ENCODE measurements around the gene F11R. TPM values are rescaled to one million over a fixed set of nuclear protein-coding genes. Genes with fewer than 3 reads are reported as not detected.
"Not testable (repeated sequence)": the region's sequence is repeated elsewhere in the genome, so short reads cannot be mapped to it uniquely, and the experiment has no call there.

Gene F11R
- total RNA-seq, 1 donor from 2014 or later, result 246 TPM

DNA sequence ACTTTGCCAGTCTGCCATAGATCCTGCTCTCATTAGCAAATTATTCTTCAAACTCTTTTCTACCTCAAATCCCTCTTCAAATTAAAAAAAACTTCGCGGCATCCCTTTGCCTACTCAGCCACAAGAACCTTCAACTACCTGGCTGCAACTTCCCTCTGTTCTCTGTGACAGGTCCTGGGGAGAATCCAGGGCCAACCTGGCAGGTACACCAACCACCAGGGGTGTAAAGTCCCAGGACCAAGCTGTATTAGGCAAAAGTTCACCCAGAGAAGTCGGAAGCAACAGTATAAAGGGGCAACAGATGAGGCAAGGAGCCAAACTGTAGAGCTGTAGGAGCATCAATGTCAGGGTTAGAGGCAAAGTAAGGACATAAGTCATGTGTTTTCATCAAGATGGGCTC lies 48.0 kb downstream of the F11R start:
- no peak for DNase-seq (ENCODE audit: low read depth, low spot score)

DNA sequence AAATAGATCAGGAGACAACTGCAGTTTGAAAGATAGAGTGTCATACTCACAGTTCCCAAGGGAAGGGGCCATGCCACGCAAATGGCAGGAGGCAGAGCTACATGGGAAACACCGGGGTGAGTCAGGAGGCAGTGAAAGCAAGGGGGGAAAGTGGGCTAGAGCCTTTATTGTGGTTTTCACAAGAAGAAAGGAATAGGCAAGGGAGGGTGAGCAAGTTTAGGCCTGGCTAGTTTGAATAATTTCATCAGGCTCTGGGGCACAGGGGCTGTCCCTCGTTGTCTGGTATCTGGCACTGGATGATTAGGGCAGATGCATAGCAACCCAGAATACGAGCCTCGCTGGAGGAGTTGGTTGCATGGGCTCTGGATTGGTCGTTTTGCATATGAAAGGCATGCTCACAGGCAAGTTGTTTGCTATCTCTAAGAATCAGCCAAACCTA lies 49.3 kb downstream of the F11R start:
- no peak for DNase-seq (ENCODE audit: low read depth, low spot score)

DNA sequence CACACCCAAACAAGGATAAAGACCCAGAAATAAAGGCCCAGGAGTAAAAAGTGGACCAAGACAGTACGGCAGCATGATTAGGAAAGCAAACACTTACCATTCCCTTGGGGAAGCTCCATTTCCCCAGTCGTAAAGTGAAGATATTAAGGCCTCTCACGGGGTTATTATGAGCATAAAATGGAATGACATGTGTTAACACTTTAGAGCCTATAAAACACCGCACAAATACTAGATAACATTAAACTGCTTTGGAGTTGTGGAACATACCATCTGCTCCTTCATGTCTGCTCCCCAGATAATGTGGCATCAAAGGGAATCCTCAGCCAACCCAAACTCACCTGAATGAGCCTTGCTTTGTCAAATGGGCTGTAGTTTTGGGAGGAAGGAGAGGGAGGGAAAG lies 57.4 kb downstream of the F11R start:
- DNase-seq (ENCODE audit: low read depth, low spot score), result no peak

DNA sequence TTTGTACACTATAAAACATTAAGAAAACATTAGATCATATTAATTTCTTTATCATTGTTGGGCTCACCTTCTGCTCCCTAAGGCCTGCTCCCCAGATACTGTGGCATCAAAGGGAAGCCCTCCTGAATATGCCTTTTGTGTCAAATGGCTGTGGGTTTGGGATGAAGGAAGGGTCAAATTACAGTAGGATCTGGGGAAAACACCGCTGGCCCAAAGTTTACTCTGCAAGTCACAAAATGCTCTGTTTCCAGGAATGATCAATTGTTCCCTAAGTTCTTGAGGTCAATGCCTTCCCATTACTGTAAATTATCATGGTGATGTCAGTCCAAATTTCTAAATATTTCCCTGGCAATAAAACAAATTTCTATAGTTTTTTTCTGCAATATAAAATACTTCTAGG lies 59.5 kb downstream of the F11R start:
- no peak for DNase-seq (ENCODE audit: low read depth, low spot score)

DNA sequence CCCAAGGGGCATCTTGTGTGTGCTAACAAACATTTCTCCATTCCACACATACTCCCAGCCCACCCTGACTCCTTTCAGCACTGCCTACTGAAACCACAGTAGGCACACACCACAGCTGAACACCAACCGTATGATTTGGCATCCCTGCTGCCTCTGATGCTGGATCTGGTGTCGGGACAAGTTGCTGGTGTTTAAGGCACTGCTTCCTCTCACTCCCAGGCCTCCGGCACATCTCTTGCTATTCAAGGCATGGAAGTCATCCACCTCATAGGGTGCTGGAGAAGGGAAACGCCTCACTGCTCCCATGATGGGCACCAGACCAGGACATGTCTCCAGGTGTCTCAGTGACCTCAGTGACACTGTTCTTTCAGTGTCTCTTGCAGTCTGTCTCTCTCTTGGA lies 64.0 kb downstream of the F11R start:
- DNase-seq (ENCODE audit: low read depth, low spot score), result no peak

DNA sequence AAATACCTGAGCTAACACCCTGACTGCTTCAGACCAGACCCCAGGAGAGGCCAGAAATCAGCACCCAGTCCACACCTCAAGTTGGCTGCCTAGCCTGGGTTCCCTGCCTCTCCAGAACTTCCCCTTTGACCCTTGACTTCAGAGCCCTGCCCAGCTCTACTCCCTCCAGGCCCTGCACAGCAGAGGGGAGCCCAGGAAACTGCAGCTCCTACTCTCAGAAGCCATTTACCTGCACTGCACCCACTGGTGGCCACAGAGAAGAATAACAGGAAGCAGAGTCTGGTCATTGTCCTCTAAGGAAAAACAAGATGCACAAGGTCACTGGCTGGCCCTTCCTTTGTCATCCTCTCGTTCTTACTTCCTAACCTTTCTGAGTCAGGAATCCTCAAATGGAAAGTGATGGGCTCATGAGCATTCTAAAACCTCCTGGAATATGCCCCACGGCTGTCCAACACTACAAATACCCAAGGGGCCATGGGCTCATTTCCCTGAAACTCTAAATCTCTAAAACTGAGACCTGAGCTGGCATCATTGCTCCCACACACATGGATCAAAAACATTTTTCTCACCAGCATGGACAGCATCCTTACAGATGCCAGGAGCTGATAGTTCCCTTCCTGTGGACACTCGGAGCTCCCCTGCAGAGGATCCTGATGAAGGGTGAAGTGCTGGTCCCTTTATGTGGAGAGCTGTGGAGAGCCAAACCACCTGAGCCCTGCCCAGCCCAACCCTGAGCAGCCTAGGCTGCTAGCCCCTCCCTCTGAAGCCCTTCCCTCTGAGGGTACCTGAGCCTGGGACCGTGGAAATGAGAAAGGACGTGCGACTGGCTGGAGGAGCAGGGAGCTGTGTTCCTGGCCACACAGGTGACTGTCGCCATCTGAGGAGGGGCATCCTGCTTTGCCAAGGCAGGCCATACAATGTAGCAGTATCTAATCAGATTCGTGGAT lies 66.5 kb downstream of the F11R start, which contains the start of gene ITLN2:
Gene ITLN2, minus strand, starts transcription at position 652 of the 947 bp plus-strand sequence. Its CDS starts 68 bp downstream, at position 584.
- DNase-seq (ENCODE audit: low read depth, low spot score), result no peak

DNA sequence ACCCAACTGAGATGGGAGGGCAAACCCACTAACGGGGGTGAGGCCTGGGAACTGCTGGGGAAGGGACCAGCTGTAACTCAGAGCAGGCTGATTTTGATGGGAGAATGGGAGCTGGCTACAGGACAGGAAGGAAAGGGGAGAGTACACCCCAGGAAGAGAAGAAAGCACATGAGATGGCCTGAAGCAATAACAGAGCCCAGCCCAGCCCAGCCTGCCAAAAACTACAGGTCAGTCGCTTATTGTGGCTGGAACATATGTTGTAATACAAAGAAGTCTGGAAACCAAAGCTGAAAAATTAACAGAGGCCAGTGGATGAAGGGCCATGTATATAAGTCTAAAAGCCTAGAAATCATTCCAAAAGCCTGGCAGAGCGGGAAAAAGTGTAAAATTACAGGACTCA lies 67.9 kb downstream of the F11R start:
- DNase-seq (ENCODE audit: low read depth, low spot score), result no peak

DNA sequence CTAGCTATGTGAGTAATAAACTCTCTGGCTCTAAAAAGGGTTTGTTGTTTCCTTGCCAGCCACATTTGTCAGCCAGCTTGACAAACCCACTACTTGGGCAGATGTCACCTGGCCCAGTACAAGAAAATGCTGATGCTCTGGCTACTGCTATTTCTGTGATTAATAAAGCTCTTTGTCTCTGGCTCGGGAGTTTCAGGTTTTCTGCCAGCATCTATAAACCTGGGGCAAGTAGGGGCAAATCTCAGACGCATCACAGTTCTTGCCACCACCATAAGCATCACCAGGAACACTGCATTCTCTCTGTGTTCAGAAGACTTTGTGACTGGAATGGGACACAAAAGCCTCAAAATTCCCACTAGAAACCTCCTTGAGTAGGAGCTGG lies 68.8 kb downstream of the F11R start:
- no peak for DNase-seq (ENCODE audit: low read depth, low spot score)

DNA sequence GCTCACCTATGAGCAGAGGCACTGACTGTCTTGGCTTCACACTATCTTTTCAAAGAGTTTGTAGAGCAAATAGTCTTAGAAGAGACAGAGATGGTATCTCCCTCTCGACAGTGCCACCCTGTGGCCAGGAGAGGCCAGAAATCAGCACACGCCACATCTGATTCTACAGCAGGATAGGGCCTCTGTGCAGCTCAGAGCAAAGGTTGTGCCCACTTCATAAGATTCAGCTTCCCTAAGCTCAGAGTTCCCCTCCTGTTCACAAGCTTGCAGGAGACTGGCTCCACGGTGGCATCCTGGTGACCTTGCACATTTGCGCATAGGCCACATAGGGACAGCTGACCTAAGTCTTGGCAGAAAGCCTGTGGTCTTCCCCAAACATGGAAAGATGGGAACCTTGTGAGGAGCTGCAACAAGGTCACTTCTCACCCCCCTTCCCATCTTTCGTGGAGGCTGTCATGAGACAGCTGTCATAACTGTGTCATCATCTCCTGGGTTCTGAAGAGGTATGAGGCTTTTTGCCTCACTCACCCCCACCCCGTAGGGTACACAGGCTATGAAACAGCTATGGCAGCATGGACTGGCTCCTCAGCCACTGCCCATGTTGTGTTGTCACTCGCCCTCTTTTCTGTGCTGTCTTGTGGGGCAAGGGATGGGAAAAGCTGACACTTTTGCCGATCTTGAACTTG lies 69.4 kb downstream of the F11R start:
- DNase-seq (ENCODE audit: low read depth, low spot score), result no peak

DNA sequence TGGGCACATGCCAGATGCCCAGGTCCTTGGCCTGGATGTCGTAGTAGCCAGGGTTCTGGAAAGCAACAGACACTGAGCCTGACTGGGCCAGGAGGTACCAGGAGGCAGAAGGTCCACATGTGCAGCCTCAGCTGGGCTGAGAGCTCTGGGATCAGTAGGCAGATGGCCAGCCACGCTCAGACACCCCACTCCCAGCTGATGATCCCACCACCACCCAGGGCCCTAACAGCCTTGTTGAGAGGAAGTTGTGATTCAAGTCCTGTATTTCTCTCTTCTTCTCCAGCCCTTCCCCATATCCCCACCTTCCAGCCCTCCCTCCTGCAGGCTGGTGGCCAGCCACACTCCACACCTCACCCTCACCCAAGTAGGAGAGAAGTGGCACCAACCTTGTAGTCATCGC lies 70.3 kb downstream of the F11R start:
- DNase-seq (ENCODE audit: low read depth, low spot score), result no peak

DNA sequence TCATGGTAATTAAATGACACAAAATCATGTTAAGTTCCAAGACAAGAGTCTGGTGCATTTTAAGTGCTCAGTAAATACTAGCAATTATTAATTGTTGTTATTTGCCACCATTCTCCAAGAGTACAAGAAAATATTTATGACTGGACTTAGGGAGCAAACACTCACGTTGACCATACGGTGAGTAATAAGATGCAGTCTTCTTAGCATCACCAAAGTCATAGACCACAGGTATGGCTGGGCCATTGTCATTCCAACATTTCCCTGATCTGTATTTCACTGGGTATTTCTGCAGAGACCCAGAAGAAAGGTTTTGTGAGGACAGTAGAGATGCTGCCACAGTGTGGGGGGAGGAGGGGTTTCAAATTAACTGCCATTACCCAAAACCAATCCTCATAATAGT lies 71.1 kb downstream of the F11R start:
- DNase-seq (ENCODE audit: low read depth, low spot score), result no peak

DNA sequence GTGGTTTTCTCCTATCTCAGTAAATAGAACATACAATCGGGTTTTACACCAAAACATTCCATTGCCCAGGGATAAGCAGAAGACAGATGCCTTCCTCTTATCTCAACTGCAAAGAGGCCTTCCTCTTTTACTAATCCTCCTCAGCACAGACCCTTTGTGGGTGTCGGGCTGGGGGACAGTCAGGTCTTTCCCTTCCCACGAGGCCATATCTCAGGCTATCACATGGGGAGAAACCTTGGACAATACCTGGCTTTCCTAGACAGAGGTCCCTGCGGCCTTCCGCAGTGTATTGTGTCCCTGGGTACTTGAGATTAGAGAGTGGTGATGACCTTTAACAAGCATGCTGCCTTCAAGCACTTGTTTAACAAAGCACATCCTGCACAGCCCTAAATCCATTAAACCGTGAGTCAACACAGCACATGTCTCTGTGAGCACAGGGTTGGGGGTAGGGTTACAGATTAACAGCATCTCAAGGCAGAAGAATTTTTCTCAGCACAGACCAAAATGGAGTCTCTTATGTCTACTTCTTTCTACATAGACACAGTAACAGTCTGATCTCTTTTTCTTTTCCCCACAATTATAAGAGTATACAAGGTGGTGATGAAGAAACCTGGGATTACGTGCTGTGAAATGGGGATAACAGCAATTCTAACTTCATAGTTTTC lies 71.6 kb downstream of the F11R start:
- DNase-seq (ENCODE audit: low read depth, low spot score), result not testable (repeated sequence)

DNA sequence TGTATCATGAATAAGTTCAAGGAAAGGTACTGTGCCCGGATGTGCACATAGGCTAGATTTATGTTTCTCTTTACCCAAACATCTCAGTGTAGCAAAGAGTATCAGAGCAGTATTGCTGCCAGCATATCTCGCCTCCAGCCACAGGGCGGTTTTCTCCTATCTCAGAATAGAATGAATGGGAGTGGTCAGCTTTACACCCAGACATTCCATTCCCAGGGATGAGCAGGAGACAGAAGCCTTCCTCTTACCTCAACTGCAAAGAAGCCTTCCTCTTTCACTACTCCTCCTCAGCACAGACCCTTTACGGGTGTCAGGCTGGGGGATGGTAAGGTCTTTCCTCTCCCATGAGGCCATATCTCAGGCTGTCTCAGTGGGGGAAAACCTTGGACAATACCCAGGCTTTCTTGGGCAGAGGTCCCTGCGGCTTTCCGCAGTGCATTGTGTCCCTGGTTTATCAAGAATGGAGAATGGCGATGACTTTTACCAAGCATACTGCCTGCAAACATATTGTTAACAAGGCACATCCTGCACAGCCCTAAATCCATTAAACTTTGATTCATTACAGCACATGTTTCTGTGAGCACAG lies 73.7 kb downstream of the F11R start:
- DNase-seq (ENCODE audit: low read depth, low spot score), result not testable (repeated sequence)

DNA sequence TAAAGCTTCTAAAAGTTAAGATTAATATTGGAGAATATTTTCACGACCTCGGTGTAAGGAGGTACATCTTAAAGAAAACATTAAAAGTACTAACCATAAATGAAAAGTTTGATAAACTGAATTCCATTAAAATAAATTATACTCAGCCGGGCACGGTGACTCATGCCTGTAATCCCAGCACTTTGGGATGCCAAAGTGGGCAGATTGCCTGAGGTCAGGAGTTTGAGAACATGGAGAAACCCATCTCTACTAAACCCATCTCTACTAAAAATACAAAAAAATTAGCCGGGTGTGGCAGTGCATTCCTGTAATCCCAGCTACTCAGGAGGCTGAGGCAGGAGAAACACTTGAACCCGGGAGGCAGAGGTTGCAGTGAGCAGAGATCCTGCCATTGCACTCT lies 75.1 kb downstream of the F11R start:
- DNase-seq (ENCODE audit: low read depth, low spot score), result not testable (repeated sequence)

Other genes starting within 250 kb of the F11R start
- gene LY9, start 225.0 kb downstream of the F11R start, total RNA-seq, result not detected in 2 replicates
- not detected in 2 replicates for gene CD244, start 158.3 kb downstream of the F11R start, total RNA-seq
- gene ITLN1, start 136.0 kb downstream of the F11R start, total RNA-seq, result 0.32 TPM in 1 of 2 replicates, not detected in the other
- not detected in 2 replicates for gene ITLN2, start 66.3 kb downstream of the F11R start, total RNA-seq
- 19.1 and 44.2 TPM in 2 replicates for gene TSTD1, start 17.8 kb upstream of the F11R start, total RNA-seq
- 95.7 and 127 TPM in 2 replicates for gene USF1, start 24.8 kb upstream of the F11R start, total RNA-seq
- 0.04 TPM in 1 of 2 replicates, not detected in the other for gene ARHGAP30, start 48.7 kb upstream of the F11R start, total RNA-seq
- 0.14 and 0.53 TPM in 2 replicates for gene NECTIN4, start 68.4 kb upstream of the F11R start, total RNA-seq
- gene KLHDC9, start 77.2 kb upstream of the F11R start, total RNA-seq, result 0.60 and 0.86 TPM in 2 replicates
- gene PFDN2, start 96.9 kb upstream of the F11R start, total RNA-seq, result 56.3 and 93.2 TPM in 2 replicates
- gene NIT1, start 97.0 kb upstream of the F11R start, total RNA-seq, result 11.3 and 14.3 TPM in 2 replicates
- 38.8 and 56.2 TPM in 2 replicates for gene DEDD, start 111.5 kb upstream of the F11R start, total RNA-seq
- gene UFC1, start 132.8 kb upstream of the F11R start, total RNA-seq, result 124 and 130 TPM in 2 replicates
- 4.6 and 8.3 TPM in 2 replicates for gene USP21, start 138.3 kb upstream of the F11R start, total RNA-seq
- 16.0 and 19.1 TPM in 2 replicates for gene PPOX, start 145.3 kb upstream of the F11R start, total RNA-seq
- gene B4GALT3, start 156.4 kb upstream of the F11R start, total RNA-seq, result 24.7 and 25.9 TPM in 2 replicates
- 26.8 and 43.7 TPM in 2 replicates for gene ADAMTS4, start 177.9 kb upstream of the F11R start, total RNA-seq
- 200 and 232 TPM in 2 replicates for gene NDUFS2, start 181.2 kb upstream of the F11R start, total RNA-seq
- gene FCER1G, start 194.1 kb upstream of the F11R start, total RNA-seq, result 0.26 and 0.49 TPM in 2 replicates
- not detected in 2 replicates for gene APOA2, start 202.5 kb upstream of the F11R start, total RNA-seq
- 20.4 and 29.7 TPM in 2 replicates for gene TOMM40L, start 204.9 kb upstream of the F11R start, total RNA-seq
- not detected in 2 replicates for gene NR1I3, start 217.1 kb upstream of the F11R start, total RNA-seq
- gene PCP4L1, start 237.6 kb upstream of the F11R start, total RNA-seq, result not detected in 2 replicates